ENCODE measurements around the gene TMPRSS6.
"Not testable (repeated sequence)": the region's sequence is repeated elsewhere in the genome, so short reads cannot be mapped to it uniquely, and the experiment has no call there.

Gene TMPRSS6

GRCh38 chr22:37089434-37089833 is 20.1 kb downstream of the TMPRSS6 start:
- no peak for DNase-seq (ENCODE audit: low read depth in 3 of 3, low spot score in 1 of 3)

GRCh38 chr22:37088750-37089408 is 20.6 kb downstream of the TMPRSS6 start:
- DNase-seq (ENCODE audit: low read depth in 3 of 3, low spot score in 1 of 3), result no peak

GRCh38 chr22:37088108-37088605 is 21.4 kb downstream of the TMPRSS6 start:
- no peak for DNase-seq (ENCODE audit: low read depth in 3 of 3, low spot score in 1 of 3)

DNA sequence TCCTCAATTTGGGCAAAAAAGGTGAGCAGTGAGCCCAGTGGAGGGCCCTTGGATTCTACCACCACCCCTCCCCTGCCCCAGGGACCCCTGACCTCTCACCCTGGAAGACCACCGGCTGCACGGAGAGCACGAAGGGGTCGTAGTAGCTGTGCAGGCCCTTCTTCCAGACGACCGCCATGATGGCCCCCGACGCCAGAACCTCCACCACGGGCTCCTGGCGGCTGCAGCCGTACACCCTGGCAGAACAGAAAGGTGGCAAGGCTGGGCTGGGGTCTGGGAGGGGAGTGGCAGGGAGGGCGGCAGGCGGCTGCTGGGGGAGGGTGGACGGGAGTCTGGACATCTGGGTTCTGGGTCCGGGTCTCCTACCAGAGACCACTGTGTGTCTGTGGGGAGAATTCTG is 23.3 kb downstream of the TMPRSS6 start:
- DNase-seq (ENCODE audit: low read depth in 3 of 3, low spot score in 1 of 3), result no peak

DNA sequence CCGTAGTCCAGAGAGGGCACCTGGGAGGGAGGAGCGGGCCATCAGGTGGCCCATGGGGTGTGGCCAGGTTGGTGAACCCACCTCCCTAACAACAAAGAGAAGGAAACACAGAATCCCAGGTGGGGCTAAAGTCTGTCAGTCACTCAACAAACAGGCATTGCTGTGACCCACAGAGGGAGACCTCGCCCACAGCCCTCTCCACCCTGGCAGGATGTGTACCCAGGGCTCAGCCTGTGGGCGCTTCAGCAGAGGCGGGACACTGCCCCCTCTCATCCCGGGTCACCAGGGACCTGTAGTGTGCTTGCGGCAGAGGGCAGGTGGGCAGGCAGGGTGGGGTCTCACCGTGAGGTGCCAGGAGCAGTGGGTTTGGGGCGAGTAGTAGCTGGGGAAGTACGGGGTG is 25.1 kb downstream of the TMPRSS6 start:
- DNase-seq (ENCODE audit: low read depth in 3 of 3, low spot score in 1 of 3), result no peak

- no peak for DNase-seq (ENCODE audit: low read depth in 3 of 3, low spot score in 1 of 3)
Observed at GRCh38 chr22:37083914-37084313, 25.6 kb downstream of the TMPRSS6 start.

GRCh38 chr22:37082251-37082873 is 27.2 kb downstream of the TMPRSS6 start:
- no peak for DNase-seq (ENCODE audit: low read depth in 3 of 3, low spot score in 1 of 3)

DNA sequence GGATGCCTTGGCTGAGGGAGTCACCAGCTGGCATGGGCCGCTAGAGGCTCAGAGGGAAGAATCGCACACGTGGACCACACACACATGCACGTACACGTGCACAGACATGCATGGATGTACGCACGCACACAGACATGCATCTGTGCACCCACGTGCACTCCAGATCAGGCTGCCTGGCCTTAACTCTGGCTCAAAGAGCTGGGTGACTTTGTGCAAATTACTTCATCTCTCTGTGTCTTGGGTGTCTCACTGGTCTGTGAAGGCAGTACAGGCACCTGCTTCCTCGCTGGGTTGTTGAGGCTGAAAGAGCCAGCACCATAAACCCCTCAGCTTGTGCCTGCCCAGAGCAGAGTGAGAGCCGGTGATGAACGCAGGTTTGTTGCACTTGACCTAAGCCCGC is 28.7 kb downstream of the TMPRSS6 start:
- DNase-seq (ENCODE audit: low read depth in 3 of 3, low spot score in 1 of 3), result no peak

DNA sequence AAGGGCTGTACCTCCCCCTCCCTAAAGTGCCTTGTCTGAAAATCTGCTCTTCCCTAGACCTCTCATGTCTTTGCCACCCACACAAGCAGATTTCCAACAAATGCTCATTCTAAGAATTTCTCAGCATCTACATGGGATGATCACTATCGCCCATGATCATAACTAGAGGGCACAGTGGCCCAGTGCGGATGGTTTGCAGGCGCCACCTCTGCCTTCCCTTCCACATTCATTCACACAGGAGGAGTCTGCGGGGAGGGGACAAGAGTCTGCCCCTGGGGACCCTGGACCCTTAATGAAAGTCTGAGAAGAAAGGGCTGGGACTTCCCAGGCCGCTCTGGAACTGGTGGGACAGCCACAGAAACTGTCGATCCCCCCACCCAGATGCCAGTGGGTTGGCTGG is 29.1 kb downstream of the TMPRSS6 start:
- no peak for DNase-seq (ENCODE audit: low read depth in 3 of 3, low spot score in 1 of 3)

- peak; percentile 34 to 52 (median 45) for DNase-seq (ENCODE audit: low read depth in 3 of 3, low spot score in 1 of 3)
Observed at GRCh38 chr22:37079668-37080171, 29.8 kb downstream of the TMPRSS6 start.

DNA sequence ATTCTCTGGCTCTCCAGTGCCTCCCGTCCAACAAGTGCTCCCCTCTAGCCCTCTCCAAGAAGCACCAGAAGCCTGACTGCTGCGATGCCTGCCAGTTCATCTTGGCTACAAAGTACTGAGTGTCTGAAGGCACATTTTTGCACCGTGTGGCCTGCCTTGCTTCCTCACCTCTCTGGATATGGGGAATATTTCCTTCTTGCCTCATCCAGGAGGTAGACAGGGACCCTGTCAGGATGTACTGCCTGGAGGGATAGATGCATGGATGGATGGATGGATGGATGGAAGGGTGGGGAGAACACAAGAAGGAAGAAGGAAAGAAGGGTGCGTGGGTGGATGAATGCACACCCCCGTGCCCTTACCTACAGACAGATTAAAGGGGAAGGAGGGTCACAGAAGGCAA is 30.4 kb downstream of the TMPRSS6 start:
- no peak for DNase-seq (ENCODE audit: low read depth in 3 of 3, low spot score in 1 of 3)

- peak; percentile 58 to 92 (median 78) for DNase-seq (ENCODE audit: low read depth in 3 of 3, low spot score in 1 of 3)
Observed at GRCh38 chr22:37077802-37078448, 31.6 kb downstream of the TMPRSS6 start.

GRCh38 chr22:37075822-37076433 is 33.6 kb downstream of the TMPRSS6 start:
- no peak for DNase-seq (ENCODE audit: low read depth in 3 of 3, low spot score in 1 of 3)

DNA sequence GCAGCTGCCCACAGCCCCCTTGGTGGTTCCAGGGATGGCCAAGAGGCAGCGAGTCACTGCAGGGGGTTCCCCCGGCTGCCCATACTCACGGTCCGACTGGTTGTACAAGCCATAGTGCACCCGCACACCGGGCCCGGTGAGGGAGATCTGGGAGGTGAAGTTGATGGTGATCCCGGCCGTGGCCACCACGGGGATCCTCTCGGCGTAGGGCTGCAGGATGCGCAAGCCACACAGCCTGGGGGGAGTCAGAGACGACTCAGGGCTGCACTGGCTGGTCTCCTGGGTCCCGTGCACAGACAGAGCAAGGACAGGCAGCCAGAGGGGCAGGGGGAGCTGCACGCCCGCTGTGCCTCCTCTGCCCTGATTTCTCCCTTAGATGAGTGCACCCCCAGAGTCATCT is 34.5 kb downstream of the TMPRSS6 start:
- no peak for DNase-seq (ENCODE audit: low read depth in 3 of 3, low spot score in 1 of 3)

DNA sequence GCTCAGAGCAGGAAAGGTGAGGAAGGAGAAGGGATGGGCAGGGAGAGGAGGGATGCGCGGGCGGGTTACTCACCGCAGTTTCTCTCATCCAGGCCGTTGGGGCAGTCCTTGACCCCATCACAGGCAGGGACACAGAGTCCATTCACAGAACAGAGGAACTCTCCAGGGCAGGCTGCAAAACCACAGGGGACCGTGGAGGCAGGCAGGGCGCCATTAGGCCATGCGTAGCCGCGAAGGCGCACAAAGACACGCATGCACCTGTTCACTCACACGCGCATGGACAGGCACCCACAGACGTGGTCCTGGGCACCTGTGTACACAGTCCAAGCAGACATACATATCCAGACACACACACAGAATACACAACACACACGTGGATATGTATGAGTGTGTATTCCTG is 35.0 kb downstream of the TMPRSS6 start:
- DNase-seq (ENCODE audit: low read depth in 3 of 3, low spot score in 1 of 3), result no peak

- DNase-seq (ENCODE audit: low read depth in 3 of 3, low spot score in 1 of 3), result no peak
Observed at GRCh38 chr22:37072673-37073072, 36.8 kb downstream of the TMPRSS6 start.

DNA sequence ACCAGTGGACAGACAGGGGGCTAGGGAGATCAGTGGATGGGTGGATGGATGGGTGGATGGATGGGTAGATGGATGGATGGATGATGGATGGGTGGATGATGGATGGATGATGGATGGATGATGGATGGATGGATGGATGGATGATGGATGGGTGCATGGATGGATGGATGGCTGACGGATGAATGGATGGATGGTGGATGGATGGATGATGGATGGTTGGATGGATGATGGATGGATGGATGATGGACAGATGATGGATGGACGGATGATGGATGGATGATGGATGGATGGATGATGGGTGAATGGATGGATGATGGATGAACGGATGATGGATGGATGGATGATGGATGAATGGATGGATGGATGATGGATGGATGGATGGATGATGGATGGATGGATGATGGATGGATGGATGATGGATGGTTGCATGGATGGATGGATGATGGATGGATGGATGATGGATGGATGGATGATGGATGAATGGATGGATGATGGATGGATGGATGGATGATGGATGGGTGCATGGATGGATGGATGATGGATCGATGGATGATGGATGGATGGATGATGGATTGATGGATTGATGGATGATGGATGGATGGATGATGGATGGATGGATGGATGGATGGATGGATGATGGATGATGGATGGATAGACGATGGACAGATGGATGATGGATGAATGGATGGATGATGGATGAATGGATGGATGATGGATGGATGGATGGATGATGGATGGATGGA is 37.5 kb downstream of the TMPRSS6 start:
- DNase-seq (ENCODE audit: low read depth in 3 of 3, low spot score in 1 of 3), result not testable (repeated sequence)

GRCh38 chr22:37070744-37071143 is 38.8 kb downstream of the TMPRSS6 start:
- no peak for DNase-seq (ENCODE audit: low read depth in 3 of 3, low spot score in 1 of 3)

GRCh38 chr22:37070334-37070733 is 39.2 kb downstream of the TMPRSS6 start:
- DNase-seq (ENCODE audit: low read depth in 3 of 3, low spot score in 1 of 3), result no peak

DNA sequence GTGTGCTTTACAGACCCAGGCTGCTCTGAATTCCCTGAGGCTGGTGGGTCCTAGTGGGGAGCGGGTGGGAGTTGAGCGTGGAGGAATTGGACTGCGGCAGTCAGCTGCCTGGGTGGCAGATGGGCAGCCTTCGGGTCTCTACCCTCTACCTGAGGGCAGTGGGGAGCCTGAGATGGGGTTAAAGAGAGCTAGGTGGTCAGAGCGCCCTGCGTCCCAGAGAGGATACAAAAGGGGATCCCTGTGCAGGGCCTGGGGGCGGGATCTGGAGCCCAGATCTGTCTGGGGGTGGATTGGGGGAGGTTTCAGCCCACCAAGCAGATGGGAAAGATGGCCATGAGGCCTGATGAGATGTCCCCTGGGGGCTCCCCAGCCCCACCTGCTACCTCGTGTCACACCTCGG is 39.8 kb downstream of the TMPRSS6 start:
- no peak for DNase-seq (ENCODE audit: low read depth in 3 of 3, low spot score in 1 of 3)

GRCh38 chr22:37069319-37069718 is 40.2 kb downstream of the TMPRSS6 start:
- no peak for DNase-seq (ENCODE audit: low read depth in 3 of 3, low spot score in 1 of 3)
